ENCODE data around the gene SRP9.

SRP9 gene

GRCh38 chr1:225765982-225766674 lies 11.5 kb upstream of the SRP9 start:
- Histone ChIP-seq H3K27ac (peak overlapping the region; percentile 58 to 60), H3K4me3 (no peak overlapping the region), H3K9me3 (no peaks in the 10 kb centered on the region), H3K4me1 (peaks cover 0 to 48% (median 45%) of the 10 kb centered on the region in 4 donors), H3K27me3 (no peaks in the 10 kb centered on the region), H3K36me3 (no peaks in the 10 kb centered on the region)
- no peak for DNase-seq
- no peak for TF ChIP-seq CTCF (IDR thresholded peaks at IDR 0.05)
- intact Hi-C loops (cut with DNase I; ENCODE audit: low total_unique reads), result loop anchor here (10.0 kb wide), 1 partner anchor 211 kb away; no protein-coding TSS in a partner anchor

- peak; percentile 56 to 69 for DNase-seq
- Histone ChIP-seq H3K9me3 (no peaks in the 10 kb centered on the region), H3K4me3 (no peak overlapping the region), H3K27ac (peak overlapping the region; percentile 58 to 60), H3K27me3 (no peaks in the 10 kb centered on the region), H3K36me3 (no peaks in the 10 kb centered on the region), H3K4me1 (peaks cover 0 to 55% (median 51%) of the 10 kb centered on the region in 4 donors)
- intact Hi-C loops (cut with DNase I; ENCODE audit: low total_unique reads), result loop anchor here (10.0 kb wide), 1 partner anchor 212 kb away; no protein-coding TSS in a partner anchor
- TF ChIP-seq CTCF (IDR thresholded peaks at IDR 0.05), result no peak
These were observed 10.5 kb upstream of the SRP9 start for GRCh38 chr1:225766967-225767633.

GRCh38 chr1:225767634-225768540 lies 9.7 kb upstream of the SRP9 start:
- intact Hi-C loops (cut with DNase I; ENCODE audit: low total_unique reads), result loop anchor here (10.0 kb wide), 1 partner anchor 213 kb away; no protein-coding TSS in a partner anchor
- Histone ChIP-seq H3K4me1 (peaks cover 0 to 63% (median 51%) of the 10 kb centered on the region in 4 donors), H3K4me3 (no peak overlapping the region), H3K27me3 (no peaks in the 10 kb centered on the region), H3K9me3 (no peaks in the 10 kb centered on the region), H3K36me3 (no peaks in the 10 kb centered on the region), H3K27ac (peak overlapping the region; percentile 58 to 60)
- peak; percentile 74 to 82 for DNase-seq
- TF ChIP-seq CTCF (IDR thresholded peaks at IDR 0.05), result no peak

GRCh38 chr1:225768662-225769426 lies 8.8 kb upstream of the SRP9 start:
- Histone ChIP-seq H3K27me3 (no peaks in the 10 kb centered on the region), H3K9me3 (no peaks in the 10 kb centered on the region), H3K4me3 (no peak overlapping the region), H3K27ac (no peak overlapping the region), H3K4me1 (peaks cover 0 to 65% (median 43%) of the 10 kb centered on the region in 4 donors), H3K36me3 (no peaks in the 10 kb centered on the region)
- peak in 1 of 2 donors; percentile 32 for DNase-seq
- intact Hi-C loops (cut with DNase I; ENCODE audit: low total_unique reads), result loop anchor here (10.0 kb wide), 1 partner anchor 214 kb away; no protein-coding TSS in a partner anchor
- TF ChIP-seq CTCF (IDR thresholded peaks at IDR 0.05), result no peak
